Endothelial cell of umbilical vein (primary cell): ENCODE data around the gene PPP1R16B. TPM values are rescaled to one million over a fixed set of nuclear protein-coding genes. Genes with fewer than 3 reads are reported as not detected.

ENCODE experiments used
- BruUV-seq: library from RNA; stranded (reverse); fragments of 400-500 nt; replicated peaks from 2 replicates; lab custom pipeline; 2021; lab: Mats Ljungman, UMichigan
- CTCF ChIA-PET: fragments of 300-600, 350-600 bp; sonication (Branson Sonifier 250); formaldehyde crosslinking; loops from one replicate; lab custom pipeline; 2021; ENCODE audit warnings: antibody characterized with exemption, inconsistent platforms; lab: Charles Lee
- POLR2A ChIA-PET: fragments of 300-600, 350-600 bp; sonication (Branson Sonifier 250); formaldehyde crosslinking; loops from one replicate; lab custom pipeline; 2021; ENCODE audit warnings: antibody characterized with exemption, inconsistent platforms; lab: Charles Lee
- DNase-seq: peaks from one replicate; pipeline ENCODE4 v3.0.0-alpha.2; 2011; ENCODE audit warnings: low read depth, low spot score
- FAIRE-seq: peaks from 2 replicates; lab custom pipeline; 2011; peaks lifted over from hg19 to GRCh38; lab: Jason Lieb, UNC
- H2AFZ ChIP-seq: 2 replicates; pipeline ENCODE4 v1.6.0; 2012; ENCODE audit warnings: low read depth, low read length, control low read depth, inconsistent platforms
- H3K27ac ChIP-seq: 2 replicates; pipeline ENCODE4 v1.5.1; 2011; ENCODE audit warnings: low read depth, mild to moderate bottlenecking, control low read depth, low read length, moderate library complexity; ENCODE audit not compliant: insufficient read depth
- H3K27me3 ChIP-seq, 2 experiments: 2 replicates each; pipeline versions ENCODE4 v1.6.0 to v1.6.1; 2011; ENCODE audit warnings: low read length in 2 of 2, mixed read lengths in 1 of 2; ENCODE audit not compliant: control insufficient read depth in 2 of 2, insufficient read depth in 2 of 2
- H3K36me3 ChIP-seq, 2 experiments: 2 replicates in 1 of 2; 3 replicates in 1 of 2; pipeline ENCODE4 v1.5.1; 2011; ENCODE audit warnings: low read length in 2 of 2, mild to moderate bottlenecking in 1 of 2, moderate library complexity in 1 of 2; ENCODE audit not compliant: control insufficient read depth in 2 of 2, insufficient read depth in 2 of 2; ENCODE audit errors: extremely low read depth in 1 of 2
- H3K4me1 ChIP-seq: 3 replicates; pipeline ENCODE4 v1.5.1; 2011; ENCODE audit warnings: mild to moderate bottlenecking, low read length; ENCODE audit not compliant: control insufficient read depth, insufficient read depth; ENCODE audit errors: extremely low read depth
- H3K4me2 ChIP-seq: 2 replicates; pipeline ENCODE4 v1.6.1; 2011; ENCODE audit warnings: low read length, control low read depth, mixed read lengths; ENCODE audit not compliant: insufficient read depth
- H3K4me3 ChIP-seq, 3 experiments: fragments of 200-600 bp in 1 of 3; sonication (generic), shearing (Covaris generic) in 1 of 3; replicated peaks in 1 of 3; 2 replicates each; pipeline ENCODE4 v1.5.1; 2011 to 2016; ENCODE audit warnings: control low read depth in 3 of 3, low read length in 3 of 3, mild to moderate bottlenecking in 2 of 3, inconsistent platforms in 1 of 3, low read depth in 1 of 3, moderate library complexity in 1 of 3; ENCODE audit not compliant: insufficient read depth in 1 of 3
- H3K79me2 ChIP-seq: 2 replicates; pipeline ENCODE4 v1.6.0; 2012; ENCODE audit warnings: low read length, inconsistent platforms; ENCODE audit not compliant: control insufficient read depth, insufficient read depth
- H3K9ac ChIP-seq: replicated peaks from 2 replicates; pipeline ENCODE3; 2011; ENCODE audit warnings: low read length, control low read depth; ENCODE audit not compliant: insufficient read depth; ENCODE audit errors: extremely low read depth
- H3K9me1 ChIP-seq: replicated peaks from 3 replicates; pipeline ENCODE4 v1.6.0; 2011; ENCODE audit warnings: mild to moderate bottlenecking, low read length; ENCODE audit not compliant: control insufficient read depth, insufficient read depth; ENCODE audit errors: extremely low read depth
- H3K9me3 ChIP-seq: replicated peaks from 2 replicates; pipeline ENCODE4 v1.5.1; 2012; ENCODE audit warnings: low read length, inconsistent platforms; ENCODE audit not compliant: control insufficient read depth, insufficient read depth
- H4K20me1 ChIP-seq: replicated peaks from 2 replicates; pipeline ENCODE3; 2011; ENCODE audit warnings: mild to moderate bottlenecking, low read length; ENCODE audit not compliant: control insufficient read depth, insufficient read depth; ENCODE audit errors: extremely low read depth
- CTCF ChIP-seq, 2 donors: IDR thresholded peaks; 1 replicate in 1 of 2; 2 replicates in 1 of 2; pipeline ENCODE4 v1.5.1; 2011; ENCODE audit warnings: low read length in 2 of 2, mild to moderate bottlenecking in 2 of 2, moderate library complexity in 2 of 2, control low read depth in 1 of 2, inconsistent platforms in 1 of 2, low read depth in 1 of 2; ENCODE audit not compliant: insufficient read depth in 1 of 2; ENCODE audit errors: extremely low read depth in 1 of 2
- EZH2 ChIP-seq: IDR thresholded peaks from 2 replicates; pipeline ENCODE4 v1.6.1; 2012; ENCODE audit warnings: borderline replicate concordance, low read depth, mild to moderate bottlenecking, moderate library complexity, low read length, inconsistent platforms; ENCODE audit not compliant: severe bottlenecking
- FOS ChIP-seq: IDR thresholded peaks from 2 replicates; pipeline ENCODE4 v1.6.1; 2011; ENCODE audit warnings: mild to moderate bottlenecking, low read length, moderate library complexity, borderline replicate concordance; ENCODE audit not compliant: insufficient read depth
- GATA2 ChIP-seq: IDR thresholded peaks from 2 replicates; pipeline ENCODE4 v1.7.0; 2011; ENCODE audit warnings: low read depth, mild to moderate bottlenecking, moderate library complexity, mixed read lengths, low read length; ENCODE audit not compliant: insufficient read length, insufficient read depth
- JUN ChIP-seq: IDR thresholded peaks from 2 replicates; pipeline ENCODE4 v1.6.1; 2011; ENCODE audit warnings: borderline replicate concordance, low read depth; ENCODE audit not compliant: insufficient read length, insufficient read depth
- MYC ChIP-seq: IDR thresholded peaks from one replicate; pipeline ENCODE4 v1.6.1; 2011; ENCODE audit warnings: mild to moderate bottlenecking, low read depth, low read length
- POLR2A ChIP-seq: IDR thresholded peaks from 2 replicates; pipeline ENCODE4 v1.6.1; 2012; ENCODE audit warnings: low read depth, mild to moderate bottlenecking, control low read depth, low read length
- POLR2AphosphoS5 ChIP-seq: IDR thresholded peaks from 2 replicates; pipeline ENCODE4 v1.6.1; 2012; ENCODE audit warnings: low read depth, mild to moderate bottlenecking, control low read depth, low read length, moderate library complexity; ENCODE audit not compliant: insufficient read depth
- dilution Hi-C: fragments of 300-500 bp; cut with MboI; formaldehyde crosslinking; loops from one replicate; pipeline ENCODE4 v1.15.0; 2019; ENCODE audit warnings: low sequenced_read_pairs; ENCODE audit not compliant: extremely low pct_ligation_motif_present
- intact Hi-C: fragments of 100-400 bp; cut with micrococcal nuclease; formaldehyde crosslinking; loops from one replicate; pipeline ENCODE4 v1.10.0; 2022
- polyA plus RNA-seq, 4 experiments: library from polyadenylated mRNA; depleted of rRNA in 3 of 4; stranded (reverse) in 3 of 4; unstranded in 1 of 4; fragments of >200 nt; gene quantifications; 2 replicates each; pipeline versions ENCODE4 v1.2.1 to v1.2.3, GENCODE V29; 2011 to 2012; ENCODE audit warnings: missing spikeins in 1 of 4
- total RNA-seq: library from RNA; stranded (reverse); gene quantifications from 2 replicates; pipeline ENCODE4 v1.2.3, GENCODE V29; 2021
- TF ChIP-seq, protein P1 (sequence below): IDR thresholded peaks from 2 replicates; pipeline ENCODE4 v1.6.1; 2011; ENCODE audit not compliant: insufficient read depth, insufficient read length

Gene PPP1R16B
- total and polyA plus RNA-seq, 2 donors (not counting 3 experiments of a cell fraction or from before 2014, with no cell fraction given), result 34.7 to 68.1 TPM

GRCh38 chr20:38798266-38798665 lies 7.2 kb upstream of the PPP1R16B start:
- CTCF ChIA-PET, result interaction anchor here (0.8 to 1.5 kb wide), 3 partner anchors 38 to 140 kb away, joined by 3 read pairs; no protein-coding TSS in a partner anchor
- no peaks in the 10 kb centered on the region for H3K36me3 ChIP-seq
- no peaks in the 10 kb centered on the region for H3K9me3 ChIP-seq
- dilution Hi-C loops, result no loop called here
- H3K79me2 ChIP-seq, result no peaks in the 10 kb centered on the region
- FAIRE-seq (no peak), DNase-seq (no peak)
- no peaks in the 10 kb centered on the region for H3K9me1 ChIP-seq
- no peak overlapping the region for H3K4me3 ChIP-seq
- H3K4me2 ChIP-seq, result no peak overlapping the region
- peaks cover 0 to 9% of the 10 kb centered on the region in 2 experiments for H3K27me3 ChIP-seq
- no TSS peak for BruUV-seq
- POLR2A ChIA-PET, result no interaction called here
- H4K20me1 ChIP-seq, result no peaks in the 10 kb centered on the region
- H3K9ac ChIP-seq, result no peak overlapping the region
- no peak overlapping the region for H3K27ac ChIP-seq
- TF ChIP-seq, protein P1, sequence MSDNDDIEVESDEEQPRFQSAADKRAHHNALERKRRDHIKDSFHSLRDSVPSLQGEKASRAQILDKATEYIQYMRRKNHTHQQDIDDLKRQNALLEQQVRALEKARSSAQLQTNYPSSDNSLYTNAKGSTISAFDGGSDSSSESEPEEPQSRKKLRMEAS, result no peak
- TF ChIP-seq CTCF (IDR thresholded peaks at IDR 0.05; ENCODE audit: extremely low read depth in 1 of 2, insufficient read depth in 1 of 2, low read depth in 1 of 2, low read length in 2 of 2), result no peak
- TF ChIP-seq POLR2A, result no peak
- TF ChIP-seq MYC, result no peak
- TF ChIP-seq FOS, result no peak
- TF ChIP-seq EZH2, result no peak
- TF ChIP-seq POLR2AphosphoS5, result no peak
- no peak for TF ChIP-seq GATA2
- TF ChIP-seq JUN, result no peak
- intact Hi-C loops, result no loop called here
- H3K4me1 ChIP-seq, result peaks cover 8% of the 10 kb centered on the region
- H2AFZ ChIP-seq, result no peak overlapping the region
